ENCODE results near the gene TMOD2.

The TMOD2 gene

GRCh38 chr15:51863131-51863530 is 111.7 kb downstream of the TMOD2 start:
- DNase-seq: no peak

GRCh38 chr15:51864408-51865056 is 113.1 kb downstream of the TMOD2 start:
- DNase-seq: no peak

- no peak for DNase-seq
Measured at GRCh38 chr15:51865317-51865716, 113.9 kb downstream of the TMOD2 start.
